ENCODE measurements around the gene LINGO4.

LINGO4 gene

DNA sequence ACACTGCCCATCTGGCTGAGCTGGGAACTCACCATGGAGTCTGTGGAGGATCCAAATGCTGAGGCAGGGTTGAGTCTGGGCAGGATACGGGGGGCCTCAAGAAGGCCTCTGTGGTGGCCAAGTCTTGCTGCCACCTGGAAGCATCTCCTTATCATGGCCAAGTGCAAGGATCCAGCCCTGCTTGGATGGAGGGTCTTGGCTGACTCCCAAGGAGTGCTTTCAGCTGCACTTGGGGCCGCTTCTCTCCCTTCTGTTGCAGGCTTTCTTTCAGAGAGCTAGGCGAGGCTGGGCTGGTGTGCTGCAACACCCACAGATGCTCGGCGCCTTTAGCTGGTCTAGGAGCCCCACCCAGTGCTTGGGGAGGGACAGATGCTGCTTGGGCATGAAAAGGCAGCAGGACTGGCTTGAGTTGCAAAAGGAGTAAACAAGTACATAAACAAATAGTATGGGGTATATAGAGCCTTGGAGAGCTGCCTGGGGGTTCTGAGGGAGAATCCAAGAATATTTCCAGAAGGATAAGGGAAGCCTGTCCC, 48.3 kb upstream of the LINGO4 start, which contains the start of gene THEM5:
Gene THEM5, minus strand, starts transcription at position 302 of the 533 bp plus-strand sequence. Its CDS starts 147 bp downstream, at position 155.
- ATAC-seq = no peak

DNA sequence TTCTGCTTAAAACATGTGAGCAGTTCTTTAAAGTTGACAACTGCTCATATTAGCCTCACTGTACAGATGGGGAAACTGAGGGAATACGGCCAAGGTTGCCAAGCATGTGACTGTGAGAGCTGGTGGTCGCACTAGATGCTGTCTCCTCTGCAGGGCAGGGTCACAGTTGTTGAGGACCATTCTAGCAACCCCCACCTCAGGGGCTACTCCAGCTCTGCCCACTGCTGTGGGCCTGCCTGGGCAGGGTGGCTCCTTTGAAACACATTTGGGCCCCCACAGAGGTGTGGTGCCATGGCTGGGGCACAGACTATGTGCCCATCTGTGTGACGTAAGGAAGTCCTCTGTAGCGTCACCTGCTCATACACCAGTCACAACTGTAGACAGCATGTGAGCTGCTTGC, 47.5 kb upstream of the LINGO4 start:
- no peak for ATAC-seq
- TF ChIP-seq ARNTL (CRISPR knock-in tag; IDR thresholded peaks at IDR 0.05; ENCODE audit: borderline replicate concordance, low read depth) (no peak), ZFP3 (CRISPR knock-in tag; IDR thresholded peaks at IDR 0.05) (no peak), ZC3H10 (CRISPR knock-in tag; IDR thresholded peaks at IDR 0.05) (no peak), ESRRG (CRISPR knock-in tag; IDR thresholded peaks at IDR 0.05) (no peak)
- TF ChIP-seq, protein P1, sequence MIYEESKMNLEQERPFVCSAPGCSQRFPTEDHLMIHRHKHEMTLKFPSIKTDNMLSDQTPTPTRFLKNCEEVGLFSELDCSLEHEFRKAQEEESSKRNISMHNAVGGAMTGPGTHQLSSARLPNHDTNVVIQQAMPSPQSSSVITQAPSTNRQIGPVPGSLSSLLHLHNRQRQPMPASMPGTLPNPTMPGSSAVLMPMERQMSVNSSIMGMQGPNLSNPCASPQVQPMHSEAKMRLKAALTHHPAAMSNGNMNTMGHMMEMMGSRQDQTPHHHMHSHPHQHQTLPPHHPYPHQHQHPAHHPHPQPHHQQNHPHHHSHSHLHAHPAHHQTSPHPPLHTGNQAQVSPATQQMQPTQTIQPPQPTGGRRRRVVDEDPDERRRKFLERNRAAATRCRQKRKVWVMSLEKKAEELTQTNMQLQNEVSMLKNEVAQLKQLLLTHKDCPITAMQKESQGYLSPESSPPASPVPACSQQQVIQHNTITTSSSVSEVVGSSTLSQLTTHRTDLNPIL (CRISPR knock-in tag; IDR thresholded peaks at IDR 0.05; ENCODE audit: low read depth) = no peak

More for the DNA sequence above, 48.3 kb upstream of the LINGO4 start, which contains the start of gene THEM5:
- TF ChIP-seq, protein P2, sequence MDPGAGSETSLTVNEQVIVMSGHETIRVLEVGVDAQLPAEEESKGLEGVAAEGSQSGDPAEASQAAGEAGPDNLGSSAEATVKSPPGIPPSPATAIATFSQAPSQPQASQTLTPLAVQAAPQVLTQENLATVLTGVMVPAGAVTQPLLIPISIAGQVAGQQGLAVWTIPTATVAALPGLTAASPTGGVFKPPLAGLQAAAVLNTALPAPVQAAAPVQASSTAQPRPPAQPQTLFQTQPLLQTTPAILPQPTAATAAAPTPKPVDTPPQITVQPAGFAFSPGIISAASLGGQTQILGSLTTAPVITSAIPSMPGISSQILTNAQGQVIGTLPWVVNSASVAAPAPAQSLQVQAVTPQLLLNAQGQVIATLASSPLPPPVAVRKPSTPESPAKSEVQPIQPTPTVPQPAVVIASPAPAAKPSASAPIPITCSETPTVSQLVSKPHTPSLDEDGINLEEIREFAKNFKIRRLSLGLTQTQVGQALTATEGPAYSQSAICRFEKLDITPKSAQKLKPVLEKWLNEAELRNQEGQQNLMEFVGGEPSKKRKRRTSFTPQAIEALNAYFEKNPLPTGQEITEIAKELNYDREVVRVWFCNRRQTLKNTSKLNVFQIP (CRISPR knock-in tag; IDR thresholded peaks at IDR 0.05; ENCODE audit: borderline replicate concordance, low read depth) = no peak

DNA sequence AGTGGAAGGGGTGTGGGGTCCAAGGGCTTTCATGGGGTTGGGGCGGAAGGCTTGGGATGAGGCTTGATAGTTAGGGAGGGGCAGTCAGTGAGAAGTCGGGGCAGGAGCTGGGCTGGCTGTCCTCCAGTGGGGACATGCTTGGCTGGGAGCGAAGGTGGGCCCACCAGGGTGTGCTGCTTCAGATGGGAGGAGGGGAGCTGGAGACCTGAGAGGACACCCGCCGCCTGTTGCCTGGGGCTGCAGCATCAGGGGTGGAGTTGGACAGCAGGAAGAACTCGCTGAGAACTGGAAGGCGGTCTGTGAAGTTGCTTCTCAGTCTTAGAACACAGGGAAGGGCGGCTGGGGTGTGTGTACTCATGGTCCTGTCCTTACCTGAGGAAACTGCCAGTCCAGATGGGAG, 46.7 kb upstream of the LINGO4 start:
- no peak for ATAC-seq
- TF ChIP-seq PPARA (CRISPR knock-in tag; IDR thresholded peaks at IDR 0.05; ENCODE audit: borderline replicate concordance) = no peak
- no peak for TF ChIP-seq ZNF70 (CRISPR knock-in tag; IDR thresholded peaks at IDR 0.05)

DNA sequence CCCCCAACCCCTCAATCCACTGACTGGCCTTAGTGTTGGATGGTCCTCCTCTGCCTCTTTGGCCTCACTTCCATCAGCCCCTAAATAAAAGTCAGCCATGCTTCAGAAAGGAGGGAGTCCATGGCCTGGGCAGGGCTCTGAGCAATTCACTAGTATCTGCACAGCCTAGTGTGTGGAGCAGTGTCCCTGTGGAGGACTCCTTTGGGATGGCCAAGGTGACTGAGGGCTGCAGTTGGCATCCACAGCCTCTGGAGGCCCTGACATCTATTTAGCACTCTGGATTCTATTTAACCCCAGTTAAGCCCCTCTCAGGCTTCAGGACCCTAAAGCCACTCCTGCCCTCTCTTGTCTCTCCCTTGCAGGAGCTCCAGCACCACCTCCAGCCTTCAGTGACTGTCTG, 44.7 kb upstream of the LINGO4 start:
- ATAC-seq = no peak

More for the DNA sequence above, 44.7 kb upstream of the LINGO4 start:
- TF ChIP-seq ESRRG (CRISPR knock-in tag; IDR thresholded peaks at IDR 0.05) = no peak
- TF ChIP-seq, protein P3, sequence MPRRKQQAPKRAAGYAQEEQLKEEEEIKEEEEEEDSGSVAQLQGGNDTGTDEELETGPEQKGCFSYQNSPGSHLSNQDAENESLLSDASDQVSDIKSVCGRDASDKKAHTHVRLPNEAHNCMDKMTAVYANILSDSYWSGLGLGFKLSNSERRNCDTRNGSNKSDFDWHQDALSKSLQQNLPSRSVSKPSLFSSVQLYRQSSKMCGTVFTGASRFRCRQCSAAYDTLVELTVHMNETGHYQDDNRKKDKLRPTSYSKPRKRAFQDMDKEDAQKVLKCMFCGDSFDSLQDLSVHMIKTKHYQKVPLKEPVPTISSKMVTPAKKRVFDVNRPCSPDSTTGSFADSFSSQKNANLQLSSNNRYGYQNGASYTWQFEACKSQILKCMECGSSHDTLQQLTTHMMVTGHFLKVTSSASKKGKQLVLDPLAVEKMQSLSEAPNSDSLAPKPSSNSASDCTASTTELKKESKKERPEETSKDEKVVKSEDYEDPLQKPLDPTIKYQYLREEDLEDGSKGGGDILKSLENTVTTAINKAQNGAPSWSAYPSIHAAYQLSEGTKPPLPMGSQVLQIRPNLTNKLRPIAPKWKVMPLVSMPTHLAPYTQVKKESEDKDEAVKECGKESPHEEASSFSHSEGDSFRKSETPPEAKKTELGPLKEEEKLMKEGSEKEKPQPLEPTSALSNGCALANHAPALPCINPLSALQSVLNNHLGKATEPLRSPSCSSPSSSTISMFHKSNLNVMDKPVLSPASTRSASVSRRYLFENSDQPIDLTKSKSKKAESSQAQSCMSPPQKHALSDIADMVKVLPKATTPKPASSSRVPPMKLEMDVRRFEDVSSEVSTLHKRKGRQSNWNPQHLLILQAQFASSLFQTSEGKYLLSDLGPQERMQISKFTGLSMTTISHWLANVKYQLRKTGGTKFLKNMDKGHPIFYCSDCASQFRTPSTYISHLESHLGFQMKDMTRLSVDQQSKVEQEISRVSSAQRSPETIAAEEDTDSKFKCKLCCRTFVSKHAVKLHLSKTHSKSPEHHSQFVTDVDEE (CRISPR knock-in tag; IDR thresholded peaks at IDR 0.05) = no peak
- TF ChIP-seq GLIS3 (CRISPR knock-in tag; IDR thresholded peaks at IDR 0.05) = no peak
- TF ChIP-seq ZFP3 (CRISPR knock-in tag; IDR thresholded peaks at IDR 0.05) = no peak
- no peak for TF ChIP-seq SNAI2 (CRISPR knock-in tag; IDR thresholded peaks at IDR 0.05)
- no peak for TF ChIP-seq ZNF70 (CRISPR knock-in tag; IDR thresholded peaks at IDR 0.05)
- TF ChIP-seq, protein P4, sequence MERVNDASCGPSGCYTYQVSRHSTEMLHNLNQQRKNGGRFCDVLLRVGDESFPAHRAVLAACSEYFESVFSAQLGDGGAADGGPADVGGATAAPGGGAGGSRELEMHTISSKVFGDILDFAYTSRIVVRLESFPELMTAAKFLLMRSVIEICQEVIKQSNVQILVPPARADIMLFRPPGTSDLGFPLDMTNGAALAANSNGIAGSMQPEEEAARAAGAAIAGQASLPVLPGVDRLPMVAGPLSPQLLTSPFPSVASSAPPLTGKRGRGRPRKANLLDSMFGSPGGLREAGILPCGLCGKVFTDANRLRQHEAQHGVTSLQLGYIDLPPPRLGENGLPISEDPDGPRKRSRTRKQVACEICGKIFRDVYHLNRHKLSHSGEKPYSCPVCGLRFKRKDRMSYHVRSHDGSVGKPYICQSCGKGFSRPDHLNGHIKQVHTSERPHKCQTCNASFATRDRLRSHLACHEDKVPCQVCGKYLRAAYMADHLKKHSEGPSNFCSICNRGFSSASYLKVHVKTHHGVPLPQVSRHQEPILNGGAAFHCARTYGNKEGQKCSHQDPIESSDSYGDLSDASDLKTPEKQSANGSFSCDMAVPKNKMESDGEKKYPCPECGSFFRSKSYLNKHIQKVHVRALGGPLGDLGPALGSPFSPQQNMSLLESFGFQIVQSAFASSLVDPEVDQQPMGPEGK (CRISPR knock-in tag; IDR thresholded peaks at IDR 0.05; ENCODE audit: borderline replicate concordance) = no peak
- no peak for TF ChIP-seq ZNF8 (CRISPR knock-in tag; IDR thresholded peaks at IDR 0.05)
- no peak for TF ChIP-seq PPARA (CRISPR knock-in tag; IDR thresholded peaks at IDR 0.05; ENCODE audit: borderline replicate concordance)
- TF ChIP-seq CSDC2 (CRISPR knock-in tag; IDR thresholded peaks at IDR 0.05) = no peak
- TF ChIP-seq ARNTL (CRISPR knock-in tag; IDR thresholded peaks at IDR 0.05; ENCODE audit: borderline replicate concordance, low read depth) = no peak
- no peak for TF ChIP-seq RARB (CRISPR knock-in tag; IDR thresholded peaks at IDR 0.05)
- no peak for TF ChIP-seq BACH2 (CRISPR knock-in tag; IDR thresholded peaks at IDR 0.05; ENCODE audit: borderline replicate concordance)
- no peak for TF ChIP-seq OSR1 (CRISPR knock-in tag; IDR thresholded peaks at IDR 0.05)
- TF ChIP-seq, protein P5, sequence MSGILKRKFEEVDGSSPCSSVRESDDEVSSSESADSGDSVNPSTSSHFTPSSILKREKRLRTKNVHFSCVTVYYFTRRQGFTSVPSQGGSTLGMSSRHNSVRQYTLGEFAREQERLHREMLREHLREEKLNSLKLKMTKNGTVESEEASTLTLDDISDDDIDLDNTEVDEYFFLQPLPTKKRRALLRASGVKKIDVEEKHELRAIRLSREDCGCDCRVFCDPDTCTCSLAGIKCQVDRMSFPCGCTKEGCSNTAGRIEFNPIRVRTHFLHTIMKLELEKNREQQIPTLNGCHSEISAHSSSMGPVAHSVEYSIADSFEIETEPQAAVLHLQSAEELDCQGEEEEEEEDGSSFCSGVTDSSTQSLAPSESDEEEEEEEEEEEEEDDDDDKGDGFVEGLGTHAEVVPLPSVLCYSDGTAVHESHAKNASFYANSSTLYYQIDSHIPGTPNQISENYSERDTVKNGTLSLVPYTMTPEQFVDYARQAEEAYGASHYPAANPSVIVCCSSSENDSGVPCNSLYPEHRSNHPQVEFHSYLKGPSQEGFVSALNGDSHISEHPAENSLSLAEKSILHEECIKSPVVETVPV (CRISPR knock-in tag; IDR thresholded peaks at IDR 0.05) = no peak
- TF ChIP-seq ZFP30 (CRISPR knock-in tag; IDR thresholded peaks at IDR 0.05) = no peak
- no peak for TF ChIP-seq ISL1 (CRISPR knock-in tag; IDR thresholded peaks at IDR 0.05)
